Smooth muscle cell (in vitro differentiated cells): ENCODE measurements around the gene GSG1L. TPM values are rescaled to one million over a fixed set of nuclear protein-coding genes. Genes with fewer than 3 reads are reported as not detected.

Experiments
- DNase-seq: peaks from one replicate; lab custom pipeline; 2025; ENCODE audit not compliant: unreplicated experiment; lab: John Stamatoyannopoulos, UW
- H2AFZ ChIP-seq: fragments of 200-600 bp; sonication (generic); 2 replicates; pipeline ENCODE4 v1.6.0; 2016; ENCODE audit warnings: antibody characterized with exemption, low read depth, mild to moderate bottlenecking
- H3F3A ChIP-seq: fragments of 200-600 bp; sonication (generic); 2 replicates; pipeline ENCODE4 v1.6.0; 2017; ENCODE audit warnings: antibody characterized with exemption, low read depth
- H3K27ac ChIP-seq: fragments of 200-600 bp; sonication (generic); 2 replicates; pipeline ENCODE4 v1.5.1; 2016; ENCODE audit warnings: low read depth, mild to moderate bottlenecking
- H3K27me3 ChIP-seq: fragments of 200-600 bp; sonication (generic); 2 replicates; pipeline ENCODE4 v1.6.1; 2016; ENCODE audit warnings: low read depth, mild to moderate bottlenecking
- H3K36me3 ChIP-seq: fragments of 200-600 bp; sonication (generic); 2 replicates; pipeline ENCODE4 v1.5.1; 2016; ENCODE audit warnings: low read depth
- H3K4me1 ChIP-seq: fragments of 200-600 bp; sonication (generic); 2 replicates; pipeline ENCODE4 v1.5.1; 2016; ENCODE audit warnings: low read depth
- H3K4me2 ChIP-seq: fragments of 200-600 bp; sonication (generic); 2 replicates; pipeline ENCODE4 v1.6.0; 2016; ENCODE audit warnings: mild to moderate bottlenecking
- H3K4me3 ChIP-seq: fragments of 200-600 bp; sonication (generic); 2 replicates; pipeline ENCODE4 v1.5.1; 2016; ENCODE audit warnings: mild to moderate bottlenecking
- H3K79me2 ChIP-seq: fragments of 200-600 bp; sonication (generic); 2 replicates; pipeline ENCODE4 v1.6.0; 2016; ENCODE audit warnings: low read depth, mild to moderate bottlenecking
- H3K9ac ChIP-seq: fragments of 200-600 bp; sonication (generic); 2 replicates; pipeline ENCODE4 v1.6.0; 2016; ENCODE audit warnings: low read depth
- H3K9me3 ChIP-seq: fragments of 200-600 bp; sonication (generic); replicated peaks from 2 replicates; pipeline ENCODE4 v1.5.1; 2016; ENCODE audit warnings: low read depth
- H4K20me1 ChIP-seq: fragments of 200-600 bp; sonication (generic); 2 replicates; pipeline ENCODE4 v1.6.0; 2016; ENCODE audit warnings: low read depth
- CTCF ChIP-seq: fragments of 200-600 bp; sonication (generic); IDR thresholded peaks from 2 replicates; pipeline ENCODE4 v1.5.1; 2017; ENCODE audit warnings: borderline replicate concordance, mild to moderate bottlenecking, antibody characterized with exemption; ENCODE audit not compliant: insufficient read depth, poor library complexity, severe bottlenecking
- WGBS: methylation state at CpG from one replicate; pipeline ENCODE4 v1.1.7; 2016; ENCODE audit warnings: low lambda C conversion rate; 5-methylcytosine and 5-hydroxymethylcytosine counted together
- polyA plus RNA-seq: library from polyadenylated mRNA; unstranded; fragments of >200 nt; fragmentation: Nextera tagmentation; extraction: Ambion mirVana; gene quantifications from 2 replicates; pipeline ENCODE4 v1.2.1, GENCODE V29; 2016
- total RNA-seq: library from RNA; depleted of rRNA; stranded (reverse); fragments of >200 nt; gene quantifications from 2 replicates; pipeline ENCODE4 v1.2.3, GENCODE V29; 2014

The GSG1L gene
- total and polyA plus RNA-seq, 2 experiments from 2014 or later = 0.31 TPM; not detected in 1

DNA sequence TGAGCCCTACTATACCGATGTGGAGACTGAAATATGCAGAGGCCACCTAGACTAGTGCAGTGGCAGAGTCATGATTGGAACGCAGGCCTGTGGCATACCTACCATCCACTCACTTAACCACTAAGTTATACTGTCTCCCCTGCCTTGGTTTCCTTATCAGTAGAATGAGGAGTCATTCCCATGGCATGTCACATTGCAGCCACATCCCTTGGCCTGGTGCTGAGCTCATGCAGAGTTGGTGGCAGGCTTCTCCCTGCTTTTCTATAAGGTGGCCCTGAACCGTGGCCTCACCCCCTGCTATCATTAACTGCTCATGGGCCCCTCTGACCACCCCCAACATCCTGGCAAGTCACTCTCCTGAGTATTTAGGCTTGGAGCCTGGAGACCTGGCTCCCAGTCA is 301.1 kb downstream of the GSG1L start:
- Histone ChIP-seq H3K9me3 (no peaks in the 10 kb centered on the region), H3K27me3 (no peaks in the 10 kb centered on the region), H3F3A (peaks cover 12% of the 10 kb centered on the region), H4K20me1 (no peaks in the 10 kb centered on the region), H3K4me1 (no peaks in the 10 kb centered on the region), H2AFZ (no peak overlapping the region), H3K4me3 (no peak overlapping the region), H3K9ac (no peak overlapping the region), H3K4me2 (no peak overlapping the region), H3K79me2 (no peaks in the 10 kb centered on the region), H3K27ac (peak overlapping the region; percentile 58), H3K36me3 (peaks cover 4% of the 10 kb centered on the region)
- DNase-seq = no peak
- TF ChIP-seq CTCF = no peak
- WGBS = 37% methylated on average over 3 of the region's 3 CpGs

- no peak for DNase-seq
- peaks cover 12% of the 10 kb centered on the region for H3F3A ChIP-seq
- no peaks in the 10 kb centered on the region for H3K4me1 ChIP-seq
- H3K79me2 ChIP-seq = no peaks in the 10 kb centered on the region
- no peaks in the 10 kb centered on the region for H3K27me3 ChIP-seq
- no peak overlapping the region for H3K27ac ChIP-seq
- H3K9ac ChIP-seq = no peak overlapping the region
- WGBS = 58% methylated on average over 7 of the region's 7 CpGs
- H4K20me1 ChIP-seq = no peaks in the 10 kb centered on the region
- H3K9me3 ChIP-seq = no peaks in the 10 kb centered on the region
- no peak overlapping the region for H3K4me3 ChIP-seq
- no peak overlapping the region for H3K4me2 ChIP-seq
- no peak for TF ChIP-seq CTCF
- no peak overlapping the region for H2AFZ ChIP-seq
- peaks cover 4% of the 10 kb centered on the region for H3K36me3 ChIP-seq
These were observed 301.7 kb downstream of the GSG1L start for GRCh38 chr16:27761816-27762215.

GRCh38 chr16:27760789-27761176 is 302.7 kb downstream of the GSG1L start:
- Histone ChIP-seq H3K27me3 (no peaks in the 10 kb centered on the region), H3K27ac (no peak overlapping the region), H3F3A (peaks cover 12% of the 10 kb centered on the region), H3K9ac (no peak overlapping the region), H3K4me3 (no peak overlapping the region), H2AFZ (no peak overlapping the region), H4K20me1 (no peaks in the 10 kb centered on the region), H3K36me3 (peaks cover 4% of the 10 kb centered on the region), H3K4me1 (no peaks in the 10 kb centered on the region), H3K9me3 (no peaks in the 10 kb centered on the region), H3K79me2 (no peaks in the 10 kb centered on the region), H3K4me2 (no peak overlapping the region)
- no peak for TF ChIP-seq CTCF
- 100% methylated on average over 4 of the region's 4 CpGs for WGBS
- DNase-seq = no peak

DNA sequence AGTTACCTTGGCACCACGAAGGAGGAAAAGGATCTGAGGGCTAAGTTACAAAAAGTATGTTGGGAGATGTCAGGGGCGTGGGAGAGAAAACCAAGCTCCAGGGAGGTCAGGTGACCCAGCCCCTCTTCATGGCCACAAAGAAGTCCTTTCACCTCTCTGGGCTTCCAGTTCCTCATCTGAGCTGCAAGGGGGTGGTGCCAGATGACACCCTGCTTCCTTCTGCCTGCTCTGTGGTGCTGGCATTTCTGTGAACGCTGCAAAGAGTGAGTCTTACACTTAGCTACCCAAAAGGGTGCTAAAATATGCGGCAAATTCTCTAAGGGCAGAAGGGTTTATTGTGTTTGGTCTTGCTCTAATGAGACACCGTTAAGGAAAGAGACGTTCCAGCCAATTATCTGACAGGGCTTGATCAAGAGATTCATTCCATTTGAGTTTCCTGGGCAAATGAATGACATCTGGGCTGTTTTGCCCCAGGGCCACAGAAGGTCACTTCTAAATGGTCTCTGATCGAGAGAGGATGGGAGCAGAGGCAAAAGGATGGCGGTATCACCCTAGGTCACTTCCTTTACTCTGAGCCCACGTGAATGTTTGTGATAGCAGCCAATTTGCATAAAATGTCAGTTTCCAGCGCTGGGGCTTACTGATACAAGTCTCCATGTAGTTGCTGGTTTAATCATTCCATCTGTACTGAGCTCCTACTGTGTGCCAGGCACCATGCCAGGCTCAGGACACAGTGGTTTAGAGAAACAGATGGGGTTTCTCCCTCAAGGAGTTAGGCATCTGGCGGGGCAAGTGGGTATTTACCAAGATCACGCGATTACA is 303.3 kb downstream of the GSG1L start:
- H3K9me3 ChIP-seq = no peaks in the 10 kb centered on the region
- no peak overlapping the region for H2AFZ ChIP-seq
- no peak overlapping the region for H3K4me3 ChIP-seq
- no peak for TF ChIP-seq CTCF
- no peaks in the 10 kb centered on the region for H3K4me1 ChIP-seq
- H3K4me2 ChIP-seq = no peak overlapping the region
- H3K9ac ChIP-seq = no peak overlapping the region
- peaks cover 12% of the 10 kb centered on the region for H3F3A ChIP-seq
- H3K27ac ChIP-seq = no peak overlapping the region
- H3K36me3 ChIP-seq = peaks cover 4% of the 10 kb centered on the region
- H4K20me1 ChIP-seq = no peaks in the 10 kb centered on the region
- H3K79me2 ChIP-seq = no peaks in the 10 kb centered on the region
- WGBS = 85% methylated on average over 13 of the region's 13 CpGs
- DNase-seq = no peak
- H3K27me3 ChIP-seq = no peaks in the 10 kb centered on the region
